Natural killer cell (primary cell): ENCODE results near the gene P4HA2. TPM values are rescaled to one million over a fixed set of nuclear protein-coding genes. Genes with fewer than 3 reads are reported as not detected.

Source experiments
- ATAC-seq, 3 donors: fragments of 150-1000 bp in 2 of 3; fragments of 200-7000 bp in 1 of 3; cut with Tn5 transposase; 1 replicate in 1 of 3; 2 replicates in 2 of 3; pipeline ENCODE4 v1.10.0; 2021; ENCODE audit warnings: mild to moderate bottlenecking in 2 of 3, moderate library complexity in 2 of 3
- DNase-seq, 2 donors: peaks; one replicate each; pipeline versions ENCODE4 v3.0.0 to v3.0.0-alpha.2; 2013 to 2021; ENCODE audit warnings: mixed read lengths in 1 of 2
- H3K27ac ChIP-seq: one replicate; pipeline ENCODE4 v1.5.1; 2013; ENCODE audit warnings: mild to moderate bottlenecking, low read length
- H3K27me3 ChIP-seq: one replicate; pipeline ENCODE4 v1.6.1; 2013; ENCODE audit warnings: low read length; ENCODE audit not compliant: control insufficient read depth, insufficient read depth
- H3K36me3 ChIP-seq: one replicate; pipeline ENCODE4 v1.6.1; 2013; ENCODE audit warnings: low read length; ENCODE audit not compliant: control insufficient read depth, insufficient read depth
- H3K4me1 ChIP-seq: one replicate; pipeline ENCODE4 v1.6.1; 2013; ENCODE audit warnings: low read length; ENCODE audit not compliant: control insufficient read depth, insufficient read depth
- H3K4me3 ChIP-seq: one replicate; pipeline ENCODE4 v1.5.1; 2013; ENCODE audit warnings: low read length
- H3K9me3 ChIP-seq: one replicate; pipeline ENCODE4 v1.6.1; 2013; ENCODE audit warnings: low read length; ENCODE audit not compliant: control insufficient read depth, insufficient read depth
- H3K27ac Mint-ChIP-seq, 2 donors: one replicate each; pipeline ENCODE4 v1.8.0; 2022; ENCODE audit warnings: mild to moderate bottlenecking in 2 of 2, mixed read lengths in 2 of 2, moderate library complexity in 1 of 2
- H3K27me3 Mint-ChIP-seq, 2 donors: one replicate each; pipeline ENCODE4 v1.8.0; 2022; ENCODE audit warnings: low read depth in 2 of 2, mixed read lengths in 2 of 2
- H3K36me3 Mint-ChIP-seq: one replicate; pipeline ENCODE4 v1.8.0; 2022; ENCODE audit warnings: mixed read lengths
- H3K4me1 Mint-ChIP-seq, 2 donors: one replicate each; pipeline ENCODE4 v1.8.0; 2022; ENCODE audit warnings: mixed read lengths in 2 of 2
- H3K4me3 Mint-ChIP-seq: one replicate; pipeline ENCODE4 v1.8.0; 2022; ENCODE audit warnings: mild to moderate bottlenecking, moderate library complexity, mixed read lengths
- H3K9me3 Mint-ChIP-seq, 2 donors: one replicate each; pipeline ENCODE4 v1.8.0; 2022; ENCODE audit warnings: mixed read lengths in 2 of 2
- CTCF ChIP-seq: fragments of 200-600 bp; IDR thresholded peaks from one replicate; pipeline ENCODE4 v1.8.0; 2022; ENCODE audit warnings: antibody characterized with exemption
- WGBS: methylation state at CpG from one replicate; pipeline ENCODE4 v1.1.7; 2013; ENCODE audit warnings: missing lambda C conversion rate; ENCODE audit not compliant: insufficient coverage; 5-methylcytosine and 5-hydroxymethylcytosine counted together
- intact Hi-C: fragments of 100-400 bp; cut with micrococcal nuclease; formaldehyde crosslinking; loops from one replicate; pipeline ENCODE4 v1.14.2; 2022
- total RNA-seq, 4 donors: library from RNA; stranded (reverse); fragments of 120-200 nt in 1 of 4; gene quantifications; one replicate each; pipeline versions ENCODE4 v1.2.3 to v1.2.4, GENCODE V29; 2013 to 2022

Gene P4HA2
- total RNA-seq, 3 donors from 2014 or later (not counting 1 experiment from before 2014, with no cell fraction given), result 0.20 TPM; not detected in 2

- no peaks in the 10 kb centered on the region for H3K4me1 ChIP-seq
- Mint-ChIP-seq H3K27ac (no peak overlapping the region), H3K4me3 (no peak overlapping the region), H3K27me3 (peaks cover 7 to 16% of the 10 kb centered on the region in 2 donors), H3K9me3 (peaks cover 6% of the 10 kb centered on the region in 2 donors), H3K36me3 (peaks cover 10% of the 10 kb centered on the region), H3K4me1 (no peaks in the 10 kb centered on the region)
- 82% methylated on average over 10 of the region's 10 CpGs for WGBS
- H3K36me3 ChIP-seq, result no peaks in the 10 kb centered on the region
- H3K4me3 ChIP-seq, result no peak overlapping the region
- no peak overlapping the region for H3K27ac ChIP-seq
- DNase-seq, result no peak
- TF ChIP-seq CTCF, result no peak
- intact Hi-C loops, result no loop called here
- no peak for ATAC-seq
- H3K9me3 ChIP-seq, result peaks cover 2% of the 10 kb centered on the region
- peaks cover 2% of the 10 kb centered on the region for H3K27me3 ChIP-seq
Observed at GRCh38 chr5:132251220-132251725, 23.6 kb upstream of the P4HA2 start.

DNA sequence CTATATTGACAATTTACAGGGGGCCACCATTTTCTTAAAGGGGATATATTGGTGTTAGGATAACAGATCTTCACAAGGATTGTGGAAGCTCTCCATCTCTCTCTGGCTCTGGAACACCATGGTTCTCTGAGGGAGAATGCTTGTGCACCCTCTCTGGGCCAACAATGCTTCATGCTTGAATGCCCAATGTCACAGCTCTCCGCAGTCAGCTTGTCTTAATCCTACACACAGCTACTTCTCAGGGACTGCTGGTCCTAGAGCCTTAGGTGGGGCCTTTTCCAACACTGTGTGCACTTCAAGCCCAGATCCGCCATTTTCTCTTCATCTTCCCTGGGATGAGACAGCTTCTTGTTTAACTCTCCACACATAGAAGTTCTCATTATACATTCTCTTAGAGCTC is 22.9 kb upstream of the P4HA2 start:
- H3K9me3 ChIP-seq, result peaks cover 8% of the 10 kb centered on the region
- H3K4me3 Mint-ChIP-seq, result no peak overlapping the region
- ATAC-seq, result no peak
- H3K27me3 ChIP-seq, result peaks cover 2% of the 10 kb centered on the region
- H3K4me3 ChIP-seq, result no peak overlapping the region
- H3K4me1 Mint-ChIP-seq, result no peaks in the 10 kb centered on the region
- H3K4me1 ChIP-seq, result no peaks in the 10 kb centered on the region
- H3K36me3 ChIP-seq, result no peaks in the 10 kb centered on the region
- H3K27ac Mint-ChIP-seq, result no peak overlapping the region
- TF ChIP-seq CTCF, result no peak
- WGBS, result 90% methylated on average over 2 of the region's 2 CpGs
- H3K36me3 Mint-ChIP-seq, result peaks cover 17% of the 10 kb centered on the region
- peaks cover 6 to 9% of the 10 kb centered on the region in 2 donors for H3K9me3 Mint-ChIP-seq
- peaks cover 3 to 16% of the 10 kb centered on the region in 2 donors for H3K27me3 Mint-ChIP-seq
- intact Hi-C loops, result no loop called here
- no peak for DNase-seq
- no peak overlapping the region for H3K27ac ChIP-seq

GRCh38 chr5:132246806-132247205 is 19.2 kb upstream of the P4HA2 start:
- Histone ChIP-seq H3K36me3 (no peaks in the 10 kb centered on the region), H3K27ac (no peak overlapping the region), H3K4me1 (no peaks in the 10 kb centered on the region), H3K4me3 (no peak overlapping the region), H3K9me3 (peaks cover 17% of the 10 kb centered on the region), H3K27me3 (peaks cover 4% of the 10 kb centered on the region)
- no peak for DNase-seq
- Mint-ChIP-seq H3K27ac (no peak overlapping the region), H3K4me3 (no peak overlapping the region), H3K36me3 (peaks cover 31% of the 10 kb centered on the region), H3K9me3 (peaks cover 9 to 12% of the 10 kb centered on the region in 2 donors), H3K4me1 (no peaks in the 10 kb centered on the region), H3K27me3 (peaks cover 7 to 34% of the 10 kb centered on the region in 2 donors)
- intact Hi-C loops, result no loop called here
- TF ChIP-seq CTCF, result no peak
- ATAC-seq, result no peak

GRCh38 chr5:132245593-132245992 is 17.9 kb upstream of the P4HA2 start:
- no peaks in the 10 kb centered on the region for H3K4me1 ChIP-seq
- no peaks in the 10 kb centered on the region for H3K4me1 Mint-ChIP-seq
- H3K27me3 Mint-ChIP-seq, result peaks cover 7 to 34% of the 10 kb centered on the region in 2 donors
- intact Hi-C loops, result no loop called here
- no peak overlapping the region for H3K4me3 Mint-ChIP-seq
- no CpG with 5 or more reads among the region's 1 CpG for WGBS
- no peak for TF ChIP-seq CTCF
- no peaks in the 10 kb centered on the region for H3K36me3 ChIP-seq
- no peak for DNase-seq
- peaks cover 9 to 12% of the 10 kb centered on the region in 2 donors for H3K9me3 Mint-ChIP-seq
- no peak overlapping the region for H3K27ac ChIP-seq
- peaks cover 4% of the 10 kb centered on the region for H3K27me3 ChIP-seq
- peaks cover 17% of the 10 kb centered on the region for H3K9me3 ChIP-seq
- no peak overlapping the region for H3K4me3 ChIP-seq
- ATAC-seq, result no peak
- H3K36me3 Mint-ChIP-seq, result peaks cover 31% of the 10 kb centered on the region
- H3K27ac Mint-ChIP-seq, result no peak overlapping the region
